H1 (cell line): ENCODE results near the gene FGD5.

Experiments
- CTCF ChIP-seq, 3 experiments: IDR thresholded peaks; 1 replicate in 2 of 3; 2 replicates in 1 of 3; pipeline versions ENCODE4 v1.5.1 to v1.6.1; 2011; ENCODE audit warnings: low read length in 3 of 3, mild to moderate bottlenecking in 3 of 3, inconsistent platforms in 2 of 3, low read depth in 1 of 3, moderate library complexity in 1 of 3; ENCODE audit not compliant: insufficient read depth in 1 of 3; ENCODE audit errors: control extremely low read depth in 1 of 3
- NRF1 ChIP-seq: IDR thresholded peaks from 2 replicates; pipeline ENCODE4 v1.6.1; 2011; ENCODE audit warnings: mild to moderate bottlenecking, low read depth, low read length, improper control_type of control experiment

- TF ChIP-seq NRF1 (no peak), CTCF (IDR thresholded peaks at IDR 0.05; ENCODE audit: control extremely low read depth in 1 of 3, insufficient read depth in 1 of 3, low read depth in 1 of 3, low read length in 3 of 3) (no peak)
Measured at GRCh38 chr3:14802381-14802731, 16.4 kb upstream of the FGD5 start.
